Type B pancreatic cell (in vitro differentiated cells): ENCODE results near the gene TUBB6. TPM values are rescaled to one million over a fixed set of nuclear protein-coding genes. Genes with fewer than 3 reads are reported as not detected.

Experiments used
- DNase-seq: peaks from one replicate; pipeline ENCODE4 v3.0.0; 2021; ENCODE audit warnings: mixed read lengths; ENCODE audit not compliant: unreplicated experiment; ENCODE audit errors: extremely low spot score
- H3K27ac Mint-ChIP-seq: 2 replicates; pipeline ENCODE4 v1.8.0; 2021; ENCODE audit warnings: mild to moderate bottlenecking, mixed read lengths
- H3K27me3 Mint-ChIP-seq: 2 replicates; pipeline ENCODE4 v1.8.0; 2021; ENCODE audit warnings: mixed read lengths
- H3K36me3 Mint-ChIP-seq: 2 replicates; pipeline ENCODE4 v1.8.0; 2021; ENCODE audit warnings: mixed read lengths
- H3K4me1 Mint-ChIP-seq: one replicate; pipeline ENCODE4 v1.8.0; 2021; ENCODE audit warnings: mixed read lengths; ENCODE audit not compliant: unreplicated experiment
- H3K4me3 Mint-ChIP-seq: 2 replicates; pipeline ENCODE4 v1.8.0; 2021; ENCODE audit warnings: mild to moderate bottlenecking, mixed read lengths
- H3K9me3 Mint-ChIP-seq: 2 replicates; pipeline ENCODE4 v1.8.0; 2021; ENCODE audit warnings: mixed read lengths
- CTCF ChIP-seq: fragments of 200-600 bp; sonication (generic); conservative IDR thresholded peaks from 2 replicates; pipeline ENCODE4 v1.5.0; 2021; ENCODE audit warnings: antibody characterized with exemption, mild to moderate bottlenecking
- total RNA-seq: library from RNA; stranded (reverse); gene quantifications from 2 replicates; pipeline ENCODE4 v1.2.1, GENCODE V29; 2021; ENCODE audit warnings: low replicate concordance

Gene TUBB6
- total RNA-seq, 1 donor from 2014 or later, result 83.8 TPM

GRCh38 chr18:12293831-12294230, 14.2 kb upstream of the TUBB6 start:
- Mint-ChIP-seq H3K4me1 (peaks cover 5% of the 10 kb centered on the region), H3K27me3 (peaks cover 15% of the 10 kb centered on the region), H3K4me3 (no peak overlapping the region), H3K36me3 (no peaks in the 10 kb centered on the region), H3K27ac (no peak overlapping the region), H3K9me3 (no peaks in the 10 kb centered on the region)
- DNase-seq, result no peak
- no peak for TF ChIP-seq CTCF

- Mint-ChIP-seq H3K27me3 (peaks cover 8% of the 10 kb centered on the region), H3K4me1 (no peaks in the 10 kb centered on the region), H3K4me3 (no peak overlapping the region), H3K9me3 (no peaks in the 10 kb centered on the region), H3K27ac (no peak overlapping the region), H3K36me3 (no peaks in the 10 kb centered on the region)
- no peak for TF ChIP-seq CTCF
- DNase-seq, result no peak
Measured at GRCh38 chr18:12295389-12296086, 12.5 kb upstream of the TUBB6 start.

- Mint-ChIP-seq H3K4me3 (no peak overlapping the region), H3K9me3 (no peaks in the 10 kb centered on the region), H3K4me1 (no peaks in the 10 kb centered on the region), H3K27ac (no peak overlapping the region), H3K27me3 (peaks cover 8% of the 10 kb centered on the region), H3K36me3 (no peaks in the 10 kb centered on the region)
- TF ChIP-seq CTCF, result no peak
- DNase-seq, result no peak
Measured at GRCh38 chr18:12296087-12296403, 12.0 kb upstream of the TUBB6 start.

GRCh38 chr18:12296457-12296856, 11.6 kb upstream of the TUBB6 start:
- TF ChIP-seq CTCF, result no peak
- DNase-seq, result no peak
- Mint-ChIP-seq H3K27ac (peak overlapping the region; percentile 29), H3K27me3 (peaks cover 6% of the 10 kb centered on the region), H3K9me3 (no peaks in the 10 kb centered on the region), H3K36me3 (no peaks in the 10 kb centered on the region), H3K4me3 (no peak overlapping the region), H3K4me1 (no peaks in the 10 kb centered on the region)

GRCh38 chr18:12299862-12300261, 8.2 kb upstream of the TUBB6 start:
- H3K9me3 Mint-ChIP-seq, result no peaks in the 10 kb centered on the region
- no peaks in the 10 kb centered on the region for H3K36me3 Mint-ChIP-seq
- peak overlapping the region; percentile 31 for H3K27ac Mint-ChIP-seq
- DNase-seq, result no peak
- no peaks in the 10 kb centered on the region for H3K4me1 Mint-ChIP-seq
- no peak for TF ChIP-seq CTCF
- peaks cover 8% of the 10 kb centered on the region for H3K27me3 Mint-ChIP-seq
- H3K4me3 Mint-ChIP-seq, result no peak overlapping the region
